GM19324 (cell line): ENCODE results near the gene DOCK10.

Experiments
- ATAC-seq: cut with Tn5 transposase; IDR thresholded peaks from one replicate; pipeline ENCODE4 v1.9.1; 2021; ENCODE audit warnings: mild to moderate bottlenecking, moderate library complexity; ENCODE audit not compliant: unreplicated experiment, low FRiP score

DOCK10 gene

DNA sequence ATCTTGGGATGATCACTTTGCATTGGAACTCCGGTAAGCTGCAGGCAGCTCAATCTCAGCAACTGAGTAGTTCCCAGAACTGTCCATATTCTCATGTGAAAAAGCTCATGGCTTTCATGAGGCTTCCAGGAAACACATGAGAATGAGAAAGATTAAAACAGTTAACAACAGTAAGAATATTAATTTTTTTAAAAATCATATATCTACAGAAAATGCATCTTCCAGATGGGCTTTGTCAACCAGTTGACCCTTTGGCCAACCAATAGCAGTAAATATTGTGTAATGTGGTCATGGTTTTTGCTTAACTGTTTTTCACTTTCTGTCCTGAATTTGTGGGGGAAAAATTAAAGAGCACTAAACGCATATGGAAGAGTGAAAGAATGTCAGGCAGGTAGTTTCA, 194.9 kb downstream of the DOCK10 start:
- ATAC-seq: no peak

DNA sequence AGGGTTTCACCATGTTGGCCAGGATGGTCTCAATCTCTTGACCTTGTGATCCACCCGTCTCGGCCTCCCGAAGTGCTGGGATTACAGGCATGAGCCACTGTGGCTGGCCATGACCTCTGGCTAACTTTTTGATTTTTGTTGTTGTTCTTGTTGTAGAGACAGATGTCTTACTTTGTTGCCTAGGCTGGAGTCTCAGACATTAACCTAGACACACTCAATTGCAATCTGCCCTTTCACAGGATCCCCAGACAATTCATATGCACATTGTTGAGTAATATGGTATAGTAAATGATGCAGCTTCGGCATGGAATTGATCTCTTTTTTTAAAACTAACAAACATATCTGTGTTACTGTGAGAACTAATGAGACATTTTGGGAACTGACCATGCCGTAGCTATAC, 195.6 kb downstream of the DOCK10 start:
- no peak for ATAC-seq

DNA sequence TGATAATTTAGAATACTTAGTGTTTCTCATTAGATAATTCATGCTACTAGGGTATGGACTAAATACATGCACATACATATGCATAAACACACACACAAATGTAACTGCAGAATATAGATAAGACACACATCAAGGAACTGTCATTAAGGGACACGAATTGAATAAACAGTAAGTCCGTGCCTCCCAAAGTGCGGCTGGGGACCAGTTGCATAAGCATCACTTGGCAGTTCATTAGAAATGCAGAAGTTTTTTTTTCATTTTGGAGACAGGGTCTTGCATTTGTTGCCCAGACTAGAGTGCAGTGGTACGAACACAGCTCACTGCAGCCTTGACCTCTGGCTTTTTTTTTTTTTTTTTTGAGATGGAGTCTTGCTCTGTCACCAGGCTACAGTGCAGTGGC, 196.1 kb downstream of the DOCK10 start:
- no peak for ATAC-seq

DNA sequence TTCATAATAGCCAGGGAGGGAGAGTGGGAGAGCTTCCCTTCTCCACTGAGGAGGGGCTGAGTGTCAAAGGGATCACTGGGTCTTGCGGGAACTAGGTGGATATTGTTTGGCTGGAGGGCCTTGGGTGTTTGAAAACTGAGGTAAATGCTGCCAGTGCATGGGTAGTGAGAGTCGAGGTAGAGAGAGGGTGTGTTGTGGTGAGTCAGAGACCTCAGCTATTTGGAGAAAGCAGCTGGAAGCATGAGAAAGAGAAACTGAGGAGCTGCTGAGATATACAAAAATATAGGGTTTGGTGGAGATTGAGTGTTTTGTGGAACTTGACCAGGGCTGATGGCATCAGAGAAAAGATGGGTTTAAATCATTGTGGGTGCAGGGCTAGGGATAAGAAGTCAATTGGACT, 199.1 kb downstream of the DOCK10 start:
- ATAC-seq: no peak

GRCh38 chr2:224841910-224842309, 200.4 kb downstream of the DOCK10 start:
- ATAC-seq: no peak

DNA sequence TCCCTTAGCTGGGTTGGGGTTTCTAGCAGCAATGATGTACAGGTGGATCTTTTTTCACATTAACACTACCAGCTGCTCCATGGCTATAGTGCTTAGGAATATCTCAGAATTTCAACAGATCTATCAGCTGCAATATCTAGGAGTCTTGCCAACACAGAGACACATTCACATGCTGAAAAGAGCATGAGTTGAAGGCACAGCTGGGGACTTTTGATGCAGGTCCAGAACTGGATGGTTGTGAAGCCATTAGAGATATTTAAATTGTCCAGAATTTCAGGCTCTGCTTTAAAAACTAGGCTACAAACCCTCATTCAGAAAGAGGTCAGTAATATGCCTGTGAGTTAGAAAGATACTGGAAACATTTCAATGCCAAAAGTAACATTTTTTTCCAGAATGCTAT, 203.9 kb downstream of the DOCK10 start:
- no peak for ATAC-seq

DNA sequence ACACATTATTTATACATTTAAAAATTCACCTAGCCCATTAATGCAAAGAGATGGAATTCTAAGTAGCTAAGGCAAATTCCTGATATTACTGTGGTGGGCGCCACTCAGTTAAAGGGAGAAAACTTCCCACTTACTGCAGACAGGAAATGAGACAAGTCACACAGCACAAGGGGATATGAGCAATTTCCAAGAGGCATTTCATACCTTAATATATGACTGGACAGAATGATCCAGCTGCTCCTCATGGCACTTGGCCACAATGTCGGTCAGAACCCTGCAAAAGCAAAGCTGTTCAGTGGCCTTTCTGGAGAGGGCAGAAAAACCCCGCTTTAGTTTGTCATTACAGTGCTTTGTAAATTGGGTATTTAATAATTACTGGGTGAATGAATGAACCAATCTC, 204.7 kb downstream of the DOCK10 start:
- ATAC-seq: no peak

- no peak for ATAC-seq
These were observed 205.2 kb downstream of the DOCK10 start for GRCh38 chr2:224837066-224837465.

- ATAC-seq: no peak
These were observed 206.0 kb downstream of the DOCK10 start for GRCh38 chr2:224836263-224836662.

GRCh38 chr2:224835405-224835804, 206.9 kb downstream of the DOCK10 start:
- ATAC-seq: no peak

- ATAC-seq: no peak
These were observed 208.3 kb downstream of the DOCK10 start for GRCh38 chr2:224833986-224834385.

- no peak for ATAC-seq
These were observed 210.1 kb downstream of the DOCK10 start for GRCh38 chr2:224832207-224832606.

DNA sequence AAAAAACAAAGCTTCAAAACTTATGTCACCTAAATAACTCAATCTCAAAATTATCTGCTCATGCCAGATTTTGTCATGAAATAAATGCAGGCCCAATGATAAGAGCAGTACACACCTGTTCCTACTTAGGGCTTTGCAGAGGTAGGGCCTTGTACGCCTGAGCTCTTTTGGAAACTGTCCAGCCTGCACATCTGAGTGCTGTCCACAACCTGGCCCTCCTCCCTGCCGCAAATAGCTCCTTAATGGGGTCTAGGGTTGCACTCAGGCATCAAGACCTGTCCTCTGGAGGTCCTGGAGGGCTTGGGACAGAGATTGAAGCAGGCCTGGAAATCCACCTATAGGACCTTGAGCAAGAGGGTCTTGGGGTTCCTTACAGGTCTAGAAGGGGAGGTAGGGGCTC, 210.7 kb downstream of the DOCK10 start:
- no peak for ATAC-seq

DNA sequence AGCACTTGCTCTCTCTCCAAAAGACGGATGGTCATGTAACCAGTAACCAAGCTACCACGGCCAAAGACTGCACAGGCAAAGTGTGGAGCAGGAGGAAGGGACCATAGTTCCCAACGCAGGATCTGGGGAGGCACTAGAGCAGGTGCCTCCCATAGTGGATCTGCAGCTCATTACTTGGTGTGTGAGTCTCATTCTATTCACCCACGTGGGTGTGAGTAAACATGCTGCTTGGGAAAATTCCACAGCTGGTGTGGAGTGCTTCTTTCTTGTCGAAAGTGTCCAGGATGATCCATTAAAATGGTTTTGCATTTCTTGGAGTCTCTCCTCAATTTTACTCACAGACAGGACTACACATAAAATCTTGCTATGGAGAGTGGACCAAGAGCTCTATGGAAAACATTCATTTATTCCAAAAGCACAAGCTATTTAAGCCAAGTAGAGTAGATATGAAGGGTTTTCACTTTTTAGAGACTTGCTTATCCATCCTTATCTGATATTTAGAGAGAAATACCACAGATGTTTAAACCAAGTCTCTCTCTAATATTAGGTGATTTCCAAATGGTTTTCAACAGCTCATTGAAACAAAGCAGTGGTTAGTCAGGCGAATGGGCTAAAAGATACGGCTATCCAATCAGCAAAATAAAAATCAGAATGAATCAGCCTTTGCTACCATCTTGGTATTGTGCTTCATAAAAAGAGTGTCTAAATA, 221.8 kb downstream of the DOCK10 start:
- ATAC-seq: no peak

- ATAC-seq: no peak
These were observed 223.2 kb downstream of the DOCK10 start for GRCh38 chr2:224819075-224819474.

GRCh38 chr2:224817676-224818075, 224.6 kb downstream of the DOCK10 start:
- no peak for ATAC-seq

GRCh38 chr2:224816816-224817215, 225.5 kb downstream of the DOCK10 start:
- no peak for ATAC-seq

- no peak for ATAC-seq
These were observed 228.7 kb downstream of the DOCK10 start for GRCh38 chr2:224813578-224813977.

DNA sequence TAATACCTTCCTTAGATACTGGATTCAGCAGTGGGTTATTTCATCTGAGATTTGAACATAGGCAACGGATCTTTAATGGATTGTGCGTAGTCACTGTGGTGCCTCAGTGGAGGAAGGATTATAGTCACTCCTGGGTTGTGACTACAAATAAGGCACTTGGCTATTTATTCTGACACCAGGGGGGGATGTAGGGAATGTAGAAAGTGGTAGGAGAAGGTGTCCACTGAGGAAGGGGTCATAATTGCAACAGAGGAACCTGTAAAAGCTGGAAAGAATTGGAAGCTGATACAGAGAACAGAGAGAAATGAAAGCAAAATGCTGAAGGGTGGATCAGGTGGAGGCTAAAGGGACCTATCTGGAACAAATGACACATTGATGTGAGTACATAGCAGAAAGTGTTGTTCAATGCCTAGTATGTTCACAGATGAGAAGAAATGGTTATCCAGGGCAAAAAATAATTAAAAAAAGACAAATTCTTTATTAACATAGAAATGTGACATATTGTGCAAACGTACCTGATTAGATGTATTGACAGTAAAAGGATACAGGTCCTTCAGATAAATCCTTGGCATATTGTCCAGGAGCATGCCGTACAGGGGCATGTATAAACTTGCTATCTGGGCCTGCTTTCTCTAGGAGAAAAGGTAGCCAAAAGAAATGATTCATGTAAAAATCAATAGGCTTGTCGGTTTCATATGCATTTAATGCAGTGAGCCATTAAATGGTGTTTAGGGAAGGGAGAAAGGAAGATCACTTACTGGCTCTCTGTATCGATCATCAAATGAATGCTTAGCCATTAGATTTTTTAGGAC, 234.9 kb downstream of the DOCK10 start:
- ATAC-seq: no peak

GRCh38 chr2:224803930-224804329, 238.3 kb downstream of the DOCK10 start:
- no peak for ATAC-seq

DNA sequence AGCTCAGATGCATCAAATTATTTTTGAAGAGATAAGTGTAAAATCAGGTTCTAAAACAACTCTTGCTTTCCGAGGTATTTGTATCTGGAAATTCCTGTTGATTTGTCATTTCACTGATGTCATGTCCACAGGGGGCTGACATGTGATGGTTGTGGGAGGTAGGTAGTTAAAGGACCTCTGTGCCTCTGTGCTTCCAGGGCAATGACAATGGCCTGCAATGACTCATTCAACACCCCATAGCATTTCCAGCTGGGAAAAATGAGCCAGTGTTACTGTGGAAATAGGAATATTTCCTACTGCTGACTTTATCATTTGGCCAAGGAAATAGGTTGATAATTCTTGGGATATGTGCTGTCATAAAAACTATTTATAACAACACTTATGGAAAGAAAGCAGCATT, 239.9 kb downstream of the DOCK10 start:
- no peak for ATAC-seq

DNA sequence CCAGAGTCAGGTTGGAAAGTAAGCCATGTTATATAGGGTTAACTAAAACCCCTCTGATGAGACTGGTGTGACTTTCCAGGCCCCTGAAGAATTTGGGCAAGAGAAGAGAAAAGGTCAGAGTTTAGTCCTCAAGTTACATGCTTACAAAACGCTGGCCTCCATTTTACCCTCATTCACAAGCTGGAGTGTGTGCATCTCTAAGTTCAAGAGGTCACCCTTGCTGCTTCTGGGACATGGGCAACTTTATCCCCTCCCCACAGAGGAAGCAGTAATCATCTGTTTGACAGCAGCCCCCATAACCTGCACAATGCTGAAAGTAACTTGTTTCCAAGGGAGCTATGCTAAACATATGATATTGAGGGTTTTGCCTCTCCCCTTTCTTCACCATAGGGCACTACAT, 240.9 kb downstream of the DOCK10 start:
- ATAC-seq: no peak
